ENCODE results near the gene CARD19. TPM values are rescaled to one million over a fixed set of nuclear protein-coding genes. Genes with fewer than 3 reads are reported as not detected.
A peak's percentile ranks its signal among the peaks of the same experiment; 100 is the strongest.

CARD19 gene
- total RNA-seq, 1 experiment from 2014 or later: 97.5 TPM

- Histone ChIP-seq H3K27me3 (ENCODE audit: insufficient read depth, low read depth) (no peaks in the 10 kb centered on the region), H4K20me1 (ENCODE audit: insufficient read depth) (peaks cover 30% of the 10 kb centered on the region), H3K4me3 (peak within 1 kb of the TSS; percentile 88), H3F3A (ENCODE audit: insufficient read depth, low read depth) (peaks cover 3% of the 10 kb centered on the region; the same call in 1 of the 2 replicates), H2AFZ (peak within 1 kb of the TSS; percentile 88), H3K4me2 (peak within 1 kb of the TSS; percentile 82), H3K36me3 (ENCODE audit: low read depth) (no peaks in the 10 kb centered on the region), H3K4me1 (replicated peaks; ENCODE audit: insufficient read depth) (peaks cover 26% of the 10 kb centered on the region), H3K79me2 (ENCODE audit: low read depth) (peaks cover 48% of the 10 kb centered on the region), H3K27ac (peak within 1 kb of the TSS; percentile 38), H3K9me3 (ENCODE audit: insufficient read depth, low read depth) (no peaks in the 10 kb centered on the region), H3K9me2 (ENCODE audit: insufficient read depth) (no peaks in the 10 kb centered on the region)
- POLR2A ChIA-PET (ENCODE audit: unreplicated experiment): interaction anchor here (0.6 to 0.7 kb wide), 4 partner anchors 18 to 96 kb away, joined by 4 to 14 read pairs (median 6); no protein-coding TSS in a partner anchor
- TF ChIP-seq EZH2 (IDR thresholded peaks at IDR 0.05; ENCODE audit: low read depth): no peak
- no peak for TF ChIP-seq CTCF (conservative IDR thresholded peaks at IDR 0.05)
- peak in 1 of 2 experiments; percentile 76 for DNase-seq
- CTCF ChIA-PET: interaction anchor here (0.6 to 0.7 kb wide), 3 partner anchors 26 to 880 kb away, joined by 3 read pairs; no protein-coding TSS in a partner anchor
- TSS peak; percentile 74 for BruUV-seq (replicated peaks)
- intact Hi-C loops (cut with micrococcal nuclease; ENCODE audit: unreplicated experiment): loop anchor here (5.0 kb wide), 1 partner anchor 443 kb away; the partner anchor contains the start of gene PHF2
These were observed 38.2 kb downstream of the CARD19 start, which contains the start of gene NINJ1 for GRCh38 chr9:93134015-93134739. Gene NINJ1 (minus strand): TSS chr9:93134251. CDS start chr9:93134217, 34 bp downstream.

GRCh38 chr9:93134740-93135444 lies 38.9 kb downstream of the CARD19 start:
- peaks cover 3% of the 10 kb centered on the region; the same call in 1 of the 2 replicates for H3F3A ChIP-seq (ENCODE audit: insufficient read depth, low read depth)
- H3K36me3 ChIP-seq (ENCODE audit: low read depth): no peaks in the 10 kb centered on the region
- H3K4me1 ChIP-seq (replicated peaks; ENCODE audit: insufficient read depth): peaks cover 26% of the 10 kb centered on the region
- no peak for TF ChIP-seq CTCF (conservative IDR thresholded peaks at IDR 0.05)
- TF ChIP-seq EZH2 (IDR thresholded peaks at IDR 0.05; ENCODE audit: low read depth): no peak
- ChIA-PET CTCF (interaction anchor here (0.6 kb wide), 1 partner anchor 27 kb away, joined by 3 read pairs; no protein-coding TSS in a partner anchor), POLR2A (ENCODE audit: unreplicated experiment) (interaction anchor here (0.6 kb wide), 1 partner anchor 343 kb away, joined by 4 read pairs; no protein-coding TSS in a partner anchor)
- no peaks in the 10 kb centered on the region for H3K9me3 ChIP-seq (ENCODE audit: insufficient read depth, low read depth)
- peak overlapping the region; percentile 85 for H2AFZ ChIP-seq
- peak overlapping the region; percentile 38; the same call in 1 of the 2 replicates for H3K27ac ChIP-seq
- no peak for DNase-seq
- no TSS peak for BruUV-seq (replicated peaks)
- peak overlapping the region; percentile 88 for H3K4me3 ChIP-seq
- H3K4me2 ChIP-seq: peak overlapping the region; percentile 82
- intact Hi-C loops (cut with micrococcal nuclease; ENCODE audit: unreplicated experiment): loop anchor here (5.0 kb wide), 1 partner anchor 442 kb away; the partner anchor contains the start of gene PHF2
- peaks cover 41% of the 10 kb centered on the region for H3K79me2 ChIP-seq (ENCODE audit: low read depth)
- no peaks in the 10 kb centered on the region for H3K27me3 ChIP-seq (ENCODE audit: insufficient read depth, low read depth)
- no peaks in the 10 kb centered on the region for H3K9me2 ChIP-seq (ENCODE audit: insufficient read depth)
- H4K20me1 ChIP-seq (ENCODE audit: insufficient read depth): peaks cover 27% of the 10 kb centered on the region

- Histone ChIP-seq H3K4me2 (no peak overlapping the region), H3K4me1 (replicated peaks; ENCODE audit: insufficient read depth) (peaks cover 29% of the 10 kb centered on the region), H3K27ac (no peak overlapping the region), H3K9me3 (ENCODE audit: insufficient read depth, low read depth) (no peaks in the 10 kb centered on the region), H4K20me1 (ENCODE audit: insufficient read depth) (peaks cover 21% of the 10 kb centered on the region), H3F3A (ENCODE audit: insufficient read depth, low read depth) (peaks cover 6% of the 10 kb centered on the region; the same call in 1 of the 2 replicates), H3K27me3 (ENCODE audit: insufficient read depth, low read depth) (no peaks in the 10 kb centered on the region), H3K9me2 (ENCODE audit: insufficient read depth) (no peaks in the 10 kb centered on the region), H3K79me2 (ENCODE audit: low read depth) (peaks cover 29% of the 10 kb centered on the region), H3K4me3 (no peak overlapping the region), H2AFZ (no peak overlapping the region), H3K36me3 (ENCODE audit: low read depth) (no peaks in the 10 kb centered on the region)
- ChIA-PET POLR2A (ENCODE audit: unreplicated experiment) (interaction anchor here (0.6 kb wide), 1 partner anchor 139 kb away, joined by 6 read pairs; no protein-coding TSS in a partner anchor), CTCF (no interaction called here)
- BruUV-seq (replicated peaks): no TSS peak
- DNase-seq: no peak
- TF ChIP-seq EZH2 (IDR thresholded peaks at IDR 0.05; ENCODE audit: low read depth) (no peak), CTCF (conservative IDR thresholded peaks at IDR 0.05) (no peak)
- intact Hi-C loops (cut with micrococcal nuclease; ENCODE audit: unreplicated experiment): no loop called here
These were observed 40.0 kb downstream of the CARD19 start for GRCh38 chr9:93136011-93136440.
